ENCODE data around the gene C1QTNF3. TPM values are rescaled to one million over a fixed set of nuclear protein-coding genes. Genes with fewer than 3 reads are reported as not detected.

Gene C1QTNF3
- total and polyA plus RNA-seq, 10 donors = 2.7 to 10.7 (median 6.4) TPM

DNA sequence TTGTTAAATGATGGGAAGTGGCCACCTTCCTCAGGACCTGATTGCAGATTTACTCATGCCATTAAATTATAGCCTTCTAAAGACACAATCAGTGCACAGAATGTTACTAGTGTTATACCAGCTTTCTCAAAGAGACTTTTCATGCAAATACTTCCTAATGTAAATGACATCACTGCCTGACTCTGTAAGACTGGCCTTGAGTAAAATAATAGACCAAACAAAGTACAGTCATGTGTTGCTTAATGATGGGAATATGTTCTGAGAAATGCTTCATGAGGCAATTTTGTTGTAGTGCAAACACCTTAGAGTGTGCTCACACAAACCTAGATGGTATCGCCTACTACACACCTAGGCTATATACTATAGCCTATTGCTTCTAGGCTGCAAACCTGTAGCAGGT, 17.0 kb upstream of the C1QTNF3 start:
- DNase-seq = no peak
- no peak overlapping the region for H3K4me3 ChIP-seq
- no peak overlapping the region for H3K27ac ChIP-seq
- peaks cover 0 to 43% (median 0%) of the 10 kb centered on the region in 6 donors for H3K36me3 ChIP-seq
- TF ChIP-seq POLR2A (IDR thresholded peaks at IDR 0.05) (no peak), POLR2AphosphoS5 (IDR thresholded peaks at IDR 0.05) (no peak)
- TF ChIP-seq, protein P1, sequence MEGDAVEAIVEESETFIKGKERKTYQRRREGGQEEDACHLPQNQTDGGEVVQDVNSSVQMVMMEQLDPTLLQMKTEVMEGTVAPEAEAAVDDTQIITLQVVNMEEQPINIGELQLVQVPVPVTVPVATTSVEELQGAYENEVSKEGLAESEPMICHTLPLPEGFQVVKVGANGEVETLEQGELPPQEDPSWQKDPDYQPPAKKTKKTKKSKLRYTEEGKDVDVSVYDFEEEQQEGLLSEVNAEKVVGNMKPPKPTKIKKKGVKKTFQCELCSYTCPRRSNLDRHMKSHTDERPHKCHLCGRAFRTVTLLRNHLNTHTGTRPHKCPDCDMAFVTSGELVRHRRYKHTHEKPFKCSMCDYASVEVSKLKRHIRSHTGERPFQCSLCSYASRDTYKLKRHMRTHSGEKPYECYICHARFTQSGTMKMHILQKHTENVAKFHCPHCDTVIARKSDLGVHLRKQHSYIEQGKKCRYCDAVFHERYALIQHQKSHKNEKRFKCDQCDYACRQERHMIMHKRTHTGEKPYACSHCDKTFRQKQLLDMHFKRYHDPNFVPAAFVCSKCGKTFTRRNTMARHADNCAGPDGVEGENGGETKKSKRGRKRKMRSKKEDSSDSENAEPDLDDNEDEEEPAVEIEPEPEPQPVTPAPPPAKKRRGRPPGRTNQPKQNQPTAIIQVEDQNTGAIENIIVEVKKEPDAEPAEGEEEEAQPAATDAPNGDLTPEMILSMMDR (IDR thresholded peaks at IDR 0.05 in 8 of 11, conservative IDR thresholded peaks at IDR 0.05 in 3 of 11) = no peak
- H3K9me3 ChIP-seq = peaks cover 0 to 4% (median 0%) of the 10 kb centered on the region in 8 donors
- intact Hi-C loops (cut with DNase I; ENCODE audit: low total_unique reads) = no loop called here
- no peaks in the 10 kb centered on the region for H3K4me1 ChIP-seq
- WGBS, 5 donors = 93 to 100% (median 96%) methylated on average over 1 of the region's 1 CpG
- H3K27me3 ChIP-seq (replicated peaks in 1 of 7) = no peaks in the 10 kb centered on the region

DNA sequence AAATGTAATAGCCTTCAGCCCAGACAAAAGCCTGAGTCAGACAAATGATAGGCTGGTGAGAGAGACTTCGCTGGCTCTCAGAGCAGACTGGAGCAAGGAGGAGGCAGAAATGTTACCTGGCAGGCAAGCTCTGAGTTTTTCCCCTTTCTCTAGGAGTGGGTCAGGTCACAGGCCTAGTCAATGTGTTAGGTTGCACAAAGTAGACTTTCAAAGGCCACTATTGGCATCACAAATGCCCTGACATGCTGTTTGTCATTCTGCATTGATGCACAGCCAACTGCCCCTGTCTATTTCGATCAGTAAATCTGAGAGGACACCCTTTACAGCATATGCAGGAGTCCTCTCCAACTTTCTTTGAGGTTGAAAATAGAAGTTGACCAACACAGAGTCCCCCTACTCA, 15.5 kb upstream of the C1QTNF3 start:
- Histone ChIP-seq H3K4me1 (no peaks in the 10 kb centered on the region), H3K36me3 (peaks cover 0 to 32% (median 0%) of the 10 kb centered on the region in 6 donors), H3K27me3 (replicated peaks in 1 of 7) (no peaks in the 10 kb centered on the region), H3K4me3 (no peak overlapping the region), H3K27ac (no peak overlapping the region), H3K9me3 (peaks cover 0 to 4% (median 0%) of the 10 kb centered on the region in 8 donors)
- intact Hi-C loops (cut with DNase I; ENCODE audit: low total_unique reads) = no loop called here
- WGBS, 5 donors = 91 to 100% (median 97%) methylated on average over 2 of the region's 2 CpGs
- DNase-seq = no peak
- TF ChIP-seq, protein P1 (IDR thresholded peaks at IDR 0.05 in 8 of 11, conservative IDR thresholded peaks at IDR 0.05 in 3 of 11) = no peak
- no peak for TF ChIP-seq POLR2A (IDR thresholded peaks at IDR 0.05)
- no peak for TF ChIP-seq POLR2AphosphoS5 (IDR thresholded peaks at IDR 0.05)

DNA sequence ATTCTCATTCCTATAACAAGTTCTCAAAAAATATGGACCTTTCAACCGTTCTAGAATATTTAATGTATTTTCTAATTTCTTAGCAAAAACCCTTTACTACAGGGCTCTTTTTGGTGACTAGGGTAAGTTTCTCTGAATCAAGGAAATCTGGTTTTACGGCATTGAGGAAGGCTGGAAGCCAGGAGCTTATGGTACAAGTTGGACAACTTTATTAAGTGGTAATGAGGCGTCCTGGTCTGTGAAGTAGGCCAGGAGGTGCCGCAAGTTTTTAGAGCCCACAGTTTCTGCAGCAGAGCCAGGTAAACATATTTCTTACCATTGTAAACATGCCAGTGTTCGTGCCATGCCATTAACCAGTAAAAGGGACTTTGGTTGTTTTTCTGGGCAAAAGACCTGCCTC, 14.6 kb upstream of the C1QTNF3 start:
- WGBS, 5 donors = 91 to 97% (median 96%) methylated on average over 5 of the region's 5 CpGs
- peaks cover 0 to 4% (median 0%) of the 10 kb centered on the region in 8 donors for H3K9me3 ChIP-seq
- no peak for DNase-seq
- no peak overlapping the region for H3K4me3 ChIP-seq
- TF ChIP-seq POLR2A (IDR thresholded peaks at IDR 0.05) (no peak), POLR2AphosphoS5 (IDR thresholded peaks at IDR 0.05) (no peak)
- TF ChIP-seq, protein P1 (IDR thresholded peaks at IDR 0.05 in 8 of 11, conservative IDR thresholded peaks at IDR 0.05 in 3 of 11) = no peak
- H3K4me1 ChIP-seq = no peaks in the 10 kb centered on the region
- intact Hi-C loops (cut with DNase I; ENCODE audit: low total_unique reads) = no loop called here
- H3K27me3 ChIP-seq (replicated peaks in 1 of 7) = no peaks in the 10 kb centered on the region
- H3K27ac ChIP-seq = no peak overlapping the region
- peaks cover 0 to 29% (median 0%) of the 10 kb centered on the region in 6 donors for H3K36me3 ChIP-seq

DNA sequence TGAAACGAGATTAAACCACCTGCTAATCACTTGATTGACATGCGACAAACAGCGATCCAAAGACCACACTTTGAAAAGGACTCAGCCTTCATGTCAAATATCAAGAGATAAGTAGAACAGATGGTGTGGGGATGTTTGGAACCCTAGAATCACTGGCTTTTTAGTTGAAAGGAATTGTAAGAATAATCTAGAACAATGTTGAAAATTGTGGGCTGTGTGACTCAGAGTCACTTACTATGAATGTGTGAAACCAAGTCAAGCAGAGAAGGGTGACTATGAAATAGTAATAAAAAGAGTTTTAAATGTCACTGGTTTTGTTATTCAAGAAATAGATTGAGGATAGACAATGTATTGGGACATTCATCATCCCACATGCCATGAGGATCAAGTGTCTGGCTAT, 14.1 kb upstream of the C1QTNF3 start:
- no peaks in the 10 kb centered on the region for H3K4me1 ChIP-seq
- WGBS, 5 donors = 96 to 98% (median 97%) methylated on average over 3 of the region's 3 CpGs
- intact Hi-C loops (cut with DNase I; ENCODE audit: low total_unique reads) = no loop called here
- DNase-seq = no peak
- H3K4me3 ChIP-seq = no peak overlapping the region
- H3K27ac ChIP-seq = no peak overlapping the region
- H3K9me3 ChIP-seq = peaks cover 0 to 4% (median 0%) of the 10 kb centered on the region in 8 donors
- no peaks in the 10 kb centered on the region for H3K27me3 ChIP-seq (replicated peaks in 1 of 7)
- H3K36me3 ChIP-seq = peaks cover 0 to 29% (median 0%) of the 10 kb centered on the region in 6 donors
- TF ChIP-seq POLR2AphosphoS5 (IDR thresholded peaks at IDR 0.05) (no peak), POLR2A (IDR thresholded peaks at IDR 0.05) (no peak)
- TF ChIP-seq, protein P1 (IDR thresholded peaks at IDR 0.05 in 8 of 11, conservative IDR thresholded peaks at IDR 0.05 in 3 of 11) = no peak
